PC-9 (cell line): ENCODE results near the gene ACSM2B. TPM values are rescaled to one million over a fixed set of nuclear protein-coding genes. Genes with fewer than 3 reads are reported as not detected.
"Not testable (repeated sequence)": the region's sequence is repeated elsewhere in the genome, so short reads cannot be mapped to it uniquely, and the experiment has no call there.

Experiments
- BruUV-seq: library from RNA; stranded (reverse); fragments of 400-500 nt; replicated peaks from 2 replicates; lab custom pipeline; 2021; lab: Mats Ljungman, UMichigan
- CTCF ChIA-PET: fragments of 300-600 bp; sonication (Branson Sonifier 250); formaldehyde crosslinking; loops from one replicate; lab custom pipeline; 2022; ENCODE audit warnings: antibody characterized with exemption; lab: Charles Lee
- POLR2A ChIA-PET: fragments of 300-600 bp; sonication (Branson Sonifier 250); formaldehyde crosslinking; loops from one replicate; lab custom pipeline; 2022; ENCODE audit warnings: antibody characterized with exemption; ENCODE audit not compliant: unreplicated experiment; lab: Charles Lee
- DNase-seq, 2 experiments: peaks; one replicate each; pipeline versions ENCODE4 v3.0.0 to v3.0.0-alpha.2; 2015 to 2022; ENCODE audit warnings: mixed read lengths in 1 of 2
- H2AFZ ChIP-seq: fragments of 200-600 bp; sonication (generic); 2 replicates; pipeline ENCODE4 v1.8.1; 2017; ENCODE audit warnings: antibody characterized with exemption
- H3F3A ChIP-seq: fragments of 200-600 bp; sonication (generic); 2 replicates; pipeline ENCODE4 v1.8.1; 2017; ENCODE audit warnings: antibody characterized with exemption, mild to moderate bottlenecking, low read depth; ENCODE audit not compliant: insufficient read depth
- H3K27ac ChIP-seq: fragments of 200-600 bp; sonication (generic); 2 replicates; pipeline ENCODE4 v1.6.1; 2016; ENCODE audit warnings: mixed run types
- H3K27me3 ChIP-seq: fragments of 200-600 bp; sonication (generic); 2 replicates; pipeline ENCODE4 v1.6.1; 2016; ENCODE audit warnings: low read depth, mixed run types; ENCODE audit not compliant: insufficient read depth
- H3K36me3 ChIP-seq: fragments of 200-600 bp; sonication (generic); 2 replicates; pipeline ENCODE4 v1.6.1; 2016; ENCODE audit warnings: low read depth, mixed run types
- H3K4me1 ChIP-seq: fragments of 200-600 bp; sonication (generic); replicated peaks from 2 replicates; pipeline ENCODE4 v1.6.1; 2016; ENCODE audit warnings: mixed run types; ENCODE audit not compliant: insufficient read depth
- H3K4me2 ChIP-seq: fragments of 200-600 bp; sonication (generic); 2 replicates; pipeline ENCODE4 v1.6.1; 2017; ENCODE audit warnings: mixed run types
- H3K4me3 ChIP-seq: fragments of 200-600 bp; sonication (generic); 2 replicates; pipeline ENCODE4 v1.6.1; 2016; ENCODE audit warnings: mixed run types
- H3K79me2 ChIP-seq: fragments of 200-600 bp; sonication (generic); 2 replicates; pipeline ENCODE4 v1.6.1; 2017; ENCODE audit warnings: low read depth, mixed run types
- H3K9me2 ChIP-seq: fragments of 200-600 bp; sonication (generic); 2 replicates; pipeline ENCODE4 v1.8.1; 2017; ENCODE audit warnings: mild to moderate bottlenecking; ENCODE audit not compliant: insufficient read depth
- H3K9me3 ChIP-seq: fragments of 200-600 bp; sonication (generic); 2 replicates; pipeline ENCODE4 v1.8.1; 2016; ENCODE audit warnings: low read depth; ENCODE audit not compliant: insufficient read depth
- H4K20me1 ChIP-seq: fragments of 200-600 bp; sonication (generic); 2 replicates; pipeline ENCODE4 v1.8.1; 2017; ENCODE audit not compliant: insufficient read depth
- CTCF ChIP-seq: fragments of 200-600 bp; sonication (generic); conservative IDR thresholded peaks from 2 replicates; pipeline ENCODE4 v1.6.1; 2017; ENCODE audit warnings: mixed run types, antibody characterized with exemption, mild to moderate bottlenecking, moderate library complexity
- EZH2 ChIP-seq: fragments of 200-600 bp; sonication (generic); IDR thresholded peaks from 2 replicates; pipeline ENCODE4 v1.8.0; 2017; ENCODE audit warnings: antibody characterized with exemption, low read depth
- intact Hi-C: fragments of 100-400 bp; cut with micrococcal nuclease; formaldehyde crosslinking; loops from one replicate; pipeline ENCODE4 v1.10.0; 2022; ENCODE audit not compliant: unreplicated experiment
- total RNA-seq: library from RNA; stranded (reverse); gene quantifications from 2 replicates; pipeline ENCODE4 v1.2.3, GENCODE V29; 2021

Gene ACSM2B
- total RNA-seq, 1 experiment from 2014 or later = not detected

- BruUV-seq = no TSS peak
- H3K27me3 ChIP-seq = no peaks in the 10 kb centered on the region
These were observed 7.8 kb downstream of the ACSM2B start for GRCh38 chr16:20568404-20568803.

GRCh38 chr16:20566864-20567263 is 9.3 kb downstream of the ACSM2B start:
- CTCF ChIA-PET = no interaction called here
- intact Hi-C loops = no loop called here
- H3K4me1 ChIP-seq = no peaks in the 10 kb centered on the region
- no peaks in the 10 kb centered on the region for H3K79me2 ChIP-seq
- H3K27me3 ChIP-seq = no peaks in the 10 kb centered on the region
- no TSS peak for BruUV-seq
- no peaks in the 10 kb centered on the region for H3F3A ChIP-seq
- DNase-seq = no peak
- H4K20me1 ChIP-seq = no peaks in the 10 kb centered on the region
- POLR2A ChIA-PET = no interaction called here
- H3K4me3 ChIP-seq = no peak overlapping the region
- no peak overlapping the region for H3K4me2 ChIP-seq
- no peak overlapping the region for H3K27ac ChIP-seq
- no peaks in the 10 kb centered on the region for H3K9me3 ChIP-seq
- TF ChIP-seq CTCF = no peak
- no peak for TF ChIP-seq EZH2
- no peaks in the 10 kb centered on the region for H3K36me3 ChIP-seq
- H2AFZ ChIP-seq = no peak overlapping the region
- no peaks in the 10 kb centered on the region for H3K9me2 ChIP-seq

More at GRCh38 chr16:20568404-20568803, 7.8 kb downstream of the ACSM2B start:
- H3K79me2 ChIP-seq = no peaks in the 10 kb centered on the region
- H3K4me3 ChIP-seq = no peak overlapping the region
- no peaks in the 10 kb centered on the region for H3K9me2 ChIP-seq
- TF ChIP-seq CTCF (no peak), EZH2 (no peak)
- no peak for DNase-seq
- no peak overlapping the region for H3K27ac ChIP-seq
- no peak overlapping the region for H3K4me2 ChIP-seq
- no peak overlapping the region for H2AFZ ChIP-seq
- no peaks in the 10 kb centered on the region for H3K36me3 ChIP-seq
- no peaks in the 10 kb centered on the region for H4K20me1 ChIP-seq
- no peaks in the 10 kb centered on the region for H3K9me3 ChIP-seq
- no peaks in the 10 kb centered on the region for H3K4me1 ChIP-seq
- intact Hi-C loops = no loop called here
- POLR2A ChIA-PET = no interaction called here
- no peaks in the 10 kb centered on the region for H3F3A ChIP-seq
- CTCF ChIA-PET = no interaction called here

GRCh38 chr16:20565334-20565733 is 10.8 kb downstream of the ACSM2B start:
- H2AFZ ChIP-seq, H3F3A ChIP-seq, H3K9me2 ChIP-seq, H3K4me2 ChIP-seq, DNase-seq, BruUV-seq, POLR2A ChIA-PET, H3K27me3 ChIP-seq, H3K9me3 ChIP-seq, H3K4me1 ChIP-seq, H3K79me2 ChIP-seq, H3K4me3 ChIP-seq, H3K36me3 ChIP-seq, H4K20me1 ChIP-seq, CTCF ChIA-PET, intact Hi-C loops, H3K27ac ChIP-seq: not testable (repeated sequence)

- H3K4me2 ChIP-seq, H3K4me1 ChIP-seq, H4K20me1 ChIP-seq, CTCF ChIA-PET, intact Hi-C loops, H3F3A ChIP-seq, DNase-seq, H3K9me2 ChIP-seq, POLR2A ChIA-PET, H3K4me3 ChIP-seq, BruUV-seq, H3K27me3 ChIP-seq, H3K27ac ChIP-seq, H3K9me3 ChIP-seq, H3K36me3 ChIP-seq, H3K79me2 ChIP-seq, H2AFZ ChIP-seq: not testable (repeated sequence)
These were observed 11.9 kb downstream of the ACSM2B start for GRCh38 chr16:20564218-20564617.

GRCh38 chr16:20555628-20556027 is 20.5 kb downstream of the ACSM2B start:
- intact Hi-C loops, H3F3A ChIP-seq, H3K4me3 ChIP-seq, H3K27me3 ChIP-seq, H4K20me1 ChIP-seq, H3K4me2 ChIP-seq, H3K4me1 ChIP-seq, H3K79me2 ChIP-seq, DNase-seq, H3K9me2 ChIP-seq, POLR2A ChIA-PET, BruUV-seq, H3K27ac ChIP-seq, H2AFZ ChIP-seq, H3K9me3 ChIP-seq, H3K36me3 ChIP-seq, CTCF ChIA-PET: not testable (repeated sequence)

GRCh38 chr16:20554689-20555088 is 21.5 kb downstream of the ACSM2B start:
- H3K4me1 ChIP-seq, DNase-seq, POLR2A ChIA-PET, H3K9me2 ChIP-seq, H3K9me3 ChIP-seq, intact Hi-C loops, H3K27ac ChIP-seq, H3K36me3 ChIP-seq, H3F3A ChIP-seq, H2AFZ ChIP-seq, H4K20me1 ChIP-seq, H3K4me3 ChIP-seq, CTCF ChIA-PET, H3K4me2 ChIP-seq, H3K27me3 ChIP-seq, BruUV-seq, H3K79me2 ChIP-seq: not testable (repeated sequence)
